GM19328 (cell line): Measurements from ENCODE around the gene PLIN4.

Source experiments
- ATAC-seq: cut with Tn5 transposase; IDR thresholded peaks from one replicate; pipeline ENCODE4 v1.9.1; 2021; ENCODE audit warnings: mild to moderate bottlenecking, moderate library complexity; ENCODE audit not compliant: unreplicated experiment

PLIN4 gene

DNA sequence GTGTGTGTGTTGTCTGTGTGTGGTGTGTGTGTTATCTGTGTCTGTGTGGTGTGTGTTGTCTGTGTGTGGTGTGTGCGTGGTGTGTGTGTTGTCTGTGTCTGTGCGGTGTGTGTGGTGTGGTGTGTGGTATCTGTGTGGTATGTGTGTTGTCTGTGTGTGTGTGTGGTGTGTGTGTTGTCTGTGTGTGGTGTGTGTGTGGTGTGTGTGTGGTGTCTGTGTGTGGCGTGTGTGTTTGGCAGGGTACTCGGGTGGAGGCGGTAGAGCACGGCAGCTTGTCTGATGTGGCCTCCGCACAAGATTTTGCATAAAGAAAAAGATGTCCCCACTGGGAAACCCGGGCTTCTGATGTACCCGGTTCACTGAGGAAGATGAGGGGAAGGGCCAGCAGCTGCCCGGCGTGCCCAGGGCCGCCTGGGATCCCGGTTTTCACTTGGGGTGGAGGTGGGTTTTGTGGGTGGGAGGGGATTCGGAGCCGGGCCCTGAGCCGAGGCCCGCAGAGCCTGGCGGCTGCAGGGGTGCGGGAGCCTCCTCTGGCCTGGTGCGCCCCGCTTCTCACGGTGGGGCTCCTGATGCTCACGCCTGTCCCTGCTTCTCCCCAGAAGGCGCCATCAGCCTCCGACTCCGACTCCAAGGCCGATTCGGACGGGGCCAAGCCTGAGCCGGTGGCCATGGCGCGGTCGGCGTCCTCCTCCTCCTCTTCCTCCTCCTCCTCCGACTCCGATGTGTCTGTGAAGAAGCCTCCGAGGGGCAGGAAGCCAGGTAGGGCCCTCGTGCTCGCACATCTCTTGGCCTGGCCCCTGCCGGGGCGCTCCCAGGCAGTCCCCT is 25.0 kb downstream of the PLIN4 start:
- ATAC-seq, result no peak

DNA sequence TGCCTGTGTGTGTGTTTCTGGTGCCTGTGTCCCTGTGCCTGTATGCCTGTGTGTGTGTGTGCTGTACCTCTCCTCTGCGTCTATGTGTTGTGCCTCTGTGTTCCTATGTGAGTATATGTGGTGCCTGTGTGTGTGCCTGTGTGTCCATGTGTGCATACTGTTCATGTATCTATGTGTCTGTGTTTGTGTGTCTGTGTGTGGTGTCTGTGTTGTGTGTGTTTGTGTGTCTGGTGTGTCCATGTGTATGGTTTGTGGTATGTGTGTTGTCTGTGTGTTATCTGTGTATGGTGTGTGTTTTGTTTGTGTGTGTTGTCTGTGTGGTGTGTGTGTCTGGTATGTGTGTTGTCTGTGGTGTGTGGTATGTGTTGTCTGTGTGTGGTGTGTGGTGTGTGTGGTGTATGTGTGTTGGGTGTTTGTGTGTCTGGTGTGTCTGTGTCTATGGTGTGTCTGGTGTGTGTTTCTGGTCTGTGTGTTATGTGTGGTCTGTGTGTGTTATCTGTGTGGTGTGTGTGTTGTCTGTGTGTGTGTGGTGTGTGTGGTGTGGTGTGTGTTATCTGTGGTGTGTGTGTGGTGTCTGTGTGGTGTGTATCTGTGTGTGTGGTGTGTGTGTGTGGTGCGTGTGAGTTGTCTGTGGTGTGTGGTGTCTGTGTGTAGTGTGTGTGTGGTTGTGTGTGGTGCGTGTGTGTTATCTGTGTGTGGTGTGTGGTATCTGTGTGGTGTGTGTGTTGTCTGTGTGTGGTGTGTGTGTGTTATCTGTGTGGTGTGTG is 25.8 kb downstream of the PLIN4 start:
- no peak for ATAC-seq

DNA sequence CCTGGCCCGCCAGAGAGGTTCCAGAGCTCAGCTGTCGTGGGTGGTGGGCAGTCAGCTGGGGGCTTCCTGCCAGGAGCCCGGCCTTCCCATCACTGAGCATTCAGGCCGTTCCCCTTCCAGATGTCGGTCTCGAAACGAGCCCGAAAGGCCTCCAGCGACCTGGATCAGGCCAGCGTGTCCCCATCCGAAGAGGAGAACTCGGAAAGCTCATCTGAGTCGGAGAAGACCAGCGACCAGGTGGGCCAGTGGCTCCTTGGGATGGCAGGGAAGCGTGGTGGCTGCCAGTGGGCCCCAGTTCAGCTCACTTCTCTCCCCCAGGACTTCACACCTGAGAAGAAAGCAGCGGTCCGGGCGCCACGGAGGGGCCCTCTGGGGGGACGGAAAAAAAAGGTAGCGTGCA is 26.8 kb downstream of the PLIN4 start:
- ATAC-seq, result no peak

DNA sequence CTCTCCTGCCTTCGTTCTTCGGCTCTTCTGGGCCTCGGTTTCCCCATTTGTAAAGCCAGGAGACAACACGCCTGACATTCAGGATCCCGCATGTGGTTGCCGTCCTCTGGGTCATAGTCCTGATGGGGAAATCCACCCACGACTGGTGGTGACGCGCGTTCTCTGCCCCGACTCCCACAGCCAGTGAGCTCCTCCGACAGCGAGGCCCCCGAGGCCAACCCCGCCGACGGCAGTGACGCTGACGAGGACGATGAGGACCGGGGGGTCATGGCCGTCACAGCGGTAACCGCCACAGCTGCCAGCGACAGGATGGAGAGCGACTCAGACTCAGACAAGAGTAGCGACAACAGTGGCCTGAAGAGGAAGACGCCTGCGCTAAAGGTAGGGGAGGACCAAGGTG is 29.8 kb downstream of the PLIN4 start:
- no peak for ATAC-seq

DNA sequence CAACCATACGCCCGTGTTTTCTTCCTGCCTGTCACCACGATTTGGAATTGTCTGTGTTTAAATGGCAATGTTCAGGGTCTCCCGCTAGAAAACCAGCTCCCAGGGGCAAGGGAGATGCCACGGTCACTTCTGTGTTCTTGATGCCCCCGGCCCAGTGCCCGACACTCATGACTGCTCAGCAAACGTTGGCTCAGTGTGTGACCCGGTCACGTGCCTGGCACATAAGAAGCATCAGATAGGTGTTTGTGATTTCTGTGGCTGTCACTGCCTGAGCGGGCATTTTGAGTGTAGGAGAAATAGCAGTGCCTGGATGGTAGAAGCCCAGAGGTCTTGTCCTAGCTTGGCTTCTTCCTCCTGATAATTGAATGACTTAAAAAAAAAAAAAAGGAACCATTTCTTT is 30.7 kb downstream of the PLIN4 start:
- no peak for ATAC-seq

DNA sequence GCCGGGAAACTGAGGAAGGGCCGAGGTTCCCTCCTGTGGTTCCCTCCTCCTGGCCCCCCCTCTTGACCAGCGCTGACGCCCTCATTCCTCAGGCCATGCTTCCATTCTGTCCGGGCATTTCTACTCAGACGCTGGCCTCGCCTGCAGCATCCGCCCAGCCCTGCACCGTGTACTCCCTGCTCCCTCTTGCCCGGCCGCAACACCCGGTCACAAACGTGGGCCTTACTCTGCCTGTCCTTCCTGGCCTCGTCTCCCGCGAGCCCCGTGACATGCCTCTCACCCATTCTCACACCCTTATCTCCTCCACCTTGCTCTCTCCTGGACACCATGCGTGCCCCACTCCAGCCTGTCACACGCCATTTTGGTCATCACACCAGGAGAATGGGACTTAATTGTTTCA is 34.9 kb downstream of the PLIN4 start:
- no peak for ATAC-seq

DNA sequence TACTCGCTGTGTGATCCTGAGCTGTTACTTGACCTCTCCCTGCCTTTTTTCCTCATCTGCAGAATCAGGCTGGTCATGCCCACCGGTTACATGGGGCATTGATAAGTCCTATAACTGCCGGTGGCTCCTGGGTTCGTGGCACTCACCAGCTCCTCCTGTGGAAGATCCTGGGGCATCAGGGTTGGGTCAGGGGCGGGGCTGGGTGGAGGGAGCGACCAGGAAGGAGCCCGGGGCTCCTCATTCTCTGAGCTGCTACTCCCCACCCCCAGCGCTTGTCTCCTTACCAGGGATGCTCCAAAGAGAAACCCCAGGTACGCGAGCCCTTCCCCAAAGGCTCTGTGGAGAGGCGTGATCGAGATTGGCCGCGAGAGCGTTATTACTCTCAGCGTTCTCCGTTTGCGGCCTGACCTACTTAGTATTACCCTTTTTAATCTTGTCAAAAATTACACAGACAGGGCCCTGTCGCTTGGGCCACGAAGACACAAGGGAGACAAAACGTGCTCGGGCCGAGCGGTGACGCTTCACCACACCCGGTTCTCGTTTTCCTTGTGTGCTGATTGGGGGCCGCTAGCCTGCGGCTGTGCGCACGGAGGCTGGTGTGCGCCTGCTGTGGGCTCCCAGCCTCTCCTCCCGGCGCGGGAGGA is 35.4 kb downstream of the PLIN4 start:
- ATAC-seq, result no peak

DNA sequence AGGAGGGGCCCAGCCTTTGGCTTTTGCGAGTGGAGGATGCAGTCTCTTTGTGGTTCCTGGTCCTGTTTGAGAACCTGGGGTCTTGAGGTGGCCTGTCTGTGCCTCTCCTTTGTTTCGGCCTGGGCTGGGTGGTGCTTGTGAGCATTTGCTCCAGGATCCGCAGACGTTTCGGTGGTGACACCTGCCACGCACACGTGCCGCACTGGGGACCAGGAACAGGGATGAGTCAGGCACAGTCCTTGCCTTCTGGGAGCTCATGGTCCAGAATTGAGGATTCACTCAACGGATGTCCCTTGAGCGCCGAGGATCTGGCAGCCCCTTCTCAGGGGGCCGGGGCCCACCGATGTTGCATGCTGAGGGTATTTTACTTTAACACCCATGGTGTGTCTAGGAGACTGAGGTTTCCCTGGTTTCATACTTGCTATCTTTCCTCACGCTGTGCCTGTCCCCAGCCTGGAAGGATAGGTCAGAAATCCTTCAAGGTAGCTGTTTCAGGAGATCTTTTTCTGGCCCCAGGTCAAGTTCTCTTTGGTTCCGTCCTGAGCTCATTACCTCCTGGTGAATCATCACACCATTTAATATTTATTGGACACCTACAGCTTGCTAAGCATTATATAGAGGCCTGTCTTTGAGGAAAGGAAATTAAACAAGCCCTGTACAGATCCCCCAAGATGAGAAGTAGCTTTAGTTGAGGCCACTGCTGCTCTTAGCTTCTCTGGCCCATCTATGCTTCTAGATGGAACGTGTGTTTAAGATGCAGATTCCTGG is 41.1 kb downstream of the PLIN4 start:
- ATAC-seq, result no peak

DNA sequence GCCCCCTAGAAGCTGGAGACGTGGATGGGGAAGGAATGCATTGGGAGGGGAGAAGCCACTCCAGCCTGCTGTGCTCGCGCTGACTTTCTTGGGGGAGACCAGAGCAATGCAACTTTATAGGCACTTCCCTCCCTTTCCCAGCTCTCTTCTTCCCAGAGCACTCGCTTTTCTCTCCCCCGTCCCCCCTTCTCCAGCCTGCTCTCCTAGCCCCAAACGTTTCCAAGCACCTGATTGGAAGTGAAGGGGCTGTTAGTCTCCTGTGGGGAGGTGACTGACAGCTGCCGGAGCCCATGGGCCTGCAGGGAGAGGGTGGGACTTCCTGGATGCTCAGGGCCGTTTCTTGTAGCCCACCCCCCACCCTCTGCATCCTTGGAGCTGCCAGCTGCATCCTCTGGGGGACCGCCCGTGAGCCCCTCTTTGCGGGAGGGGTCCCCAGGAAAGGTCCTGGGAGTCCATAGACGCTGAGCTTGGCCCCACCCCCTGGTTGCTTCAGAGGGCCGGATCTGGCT is 43.7 kb downstream of the PLIN4 start:
- no peak for ATAC-seq

DNA sequence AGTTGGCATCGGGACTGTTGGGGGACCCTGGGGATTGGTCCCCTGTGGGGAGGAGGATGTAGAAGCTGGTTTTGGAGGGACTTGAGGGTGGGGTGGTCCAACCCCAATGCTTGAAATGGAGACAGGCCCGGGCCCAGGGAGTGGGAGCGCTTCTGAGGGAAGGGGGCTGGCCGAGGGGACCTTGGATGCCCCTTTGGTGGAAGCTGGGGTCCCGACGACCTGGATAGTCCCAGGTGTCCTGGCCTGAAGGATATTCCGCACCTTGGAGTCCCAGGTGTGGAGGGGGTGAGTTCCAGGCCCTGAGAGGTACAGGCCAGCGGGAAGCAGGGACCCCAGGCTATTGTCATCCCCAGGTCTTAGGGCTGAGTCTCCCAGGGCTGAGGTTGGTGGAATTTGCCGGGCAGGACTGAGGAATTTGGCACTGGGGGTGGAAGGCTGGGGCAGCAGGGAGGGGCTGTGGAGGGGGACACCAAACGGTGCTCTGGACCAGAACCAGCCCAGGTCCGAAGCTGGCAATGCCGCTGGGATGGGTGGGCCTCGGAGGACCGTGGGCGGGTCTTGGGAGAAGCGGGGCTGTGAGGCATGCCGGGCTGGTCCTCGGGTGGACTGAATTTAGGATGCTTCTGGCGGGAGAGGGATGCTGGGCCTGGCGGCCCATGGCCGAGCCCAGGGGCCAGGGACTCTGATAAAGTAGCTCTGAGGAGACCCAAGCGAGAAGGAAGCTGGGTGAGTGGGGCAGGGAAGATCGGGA is 44.3 kb downstream of the PLIN4 start:
- ATAC-seq, result no peak

DNA sequence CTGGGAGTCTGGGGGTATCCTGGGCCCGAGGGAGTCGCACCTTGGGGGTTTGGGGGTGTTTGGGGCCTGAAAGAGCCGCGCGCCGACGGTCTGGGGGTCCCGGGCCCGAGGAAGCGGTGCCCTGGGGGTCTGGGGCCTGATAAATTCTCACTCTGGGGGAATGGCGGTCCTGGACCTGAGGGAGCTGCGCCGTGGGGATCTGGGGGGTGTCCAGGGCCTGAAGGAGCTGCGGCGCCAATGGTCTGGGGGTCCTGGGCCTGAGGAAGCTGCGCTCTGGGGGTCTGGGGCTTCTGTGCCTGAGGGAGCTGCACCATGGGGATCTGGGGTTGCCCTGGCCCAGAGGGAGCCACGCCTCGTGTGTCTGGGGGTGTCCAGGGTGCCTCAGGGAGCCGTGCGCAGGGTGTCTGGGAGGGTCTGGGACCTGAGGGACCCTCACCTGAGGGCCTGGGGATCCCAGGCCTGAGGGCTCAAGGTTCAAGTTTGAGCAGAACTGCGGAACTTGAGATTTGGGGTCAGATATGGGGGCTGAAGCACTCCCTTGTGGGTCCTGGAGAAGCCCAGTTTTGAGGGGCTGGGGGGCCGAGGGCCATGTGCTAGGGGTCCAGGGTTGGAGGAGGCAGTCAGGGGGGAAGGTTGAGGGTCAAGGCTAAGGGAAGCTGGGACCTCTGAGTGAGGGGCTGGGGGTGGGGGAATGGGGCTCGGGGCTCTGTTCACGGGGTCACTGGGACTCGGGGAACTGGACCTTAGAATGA is 45.1 kb downstream of the PLIN4 start:
- ATAC-seq, result no peak

DNA sequence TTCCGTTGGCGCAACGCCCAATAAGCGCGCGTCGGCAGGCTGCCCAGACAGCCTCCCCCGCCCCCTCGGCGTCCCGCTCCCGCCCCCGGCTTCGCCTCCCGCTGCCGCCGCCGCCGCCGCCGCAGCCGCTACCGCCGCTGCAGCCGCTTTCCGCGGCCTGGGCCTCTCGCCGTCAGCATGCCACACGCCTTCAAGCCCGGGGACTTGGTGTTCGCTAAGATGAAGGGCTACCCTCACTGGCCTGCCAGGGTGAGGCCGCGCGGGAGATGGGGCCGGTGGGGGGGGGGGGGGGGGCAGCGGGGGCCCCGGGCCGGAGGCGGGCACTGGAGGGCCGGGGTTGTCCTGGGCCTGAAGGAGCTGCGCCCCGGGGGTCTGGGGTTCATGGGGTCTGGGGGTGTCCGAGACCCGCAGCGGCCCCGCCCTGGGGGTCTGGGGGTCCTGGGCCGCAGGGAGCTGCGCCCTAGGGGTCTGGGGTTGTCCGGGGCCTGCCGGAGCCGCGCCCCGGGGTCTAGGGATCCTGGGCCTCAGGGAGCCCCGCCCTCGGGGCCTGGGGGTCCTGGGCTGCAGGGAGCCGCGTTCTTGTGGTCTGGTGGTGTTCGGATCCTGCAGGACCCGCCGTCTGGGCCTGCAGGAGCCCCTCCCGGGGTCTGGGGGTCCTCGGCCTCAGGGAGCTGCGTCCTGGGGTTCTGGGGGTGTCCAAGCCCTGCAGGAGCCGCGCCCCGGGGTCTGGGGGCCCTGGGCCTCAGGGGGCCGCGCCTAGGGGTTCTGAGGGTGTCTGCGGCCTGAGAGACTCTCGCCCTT is 45.9 kb downstream of the PLIN4 start, which contains the start of gene HDGFL2:
TSS of gene HDGFL2 (plus strand) at position 124 of the 801 bp plus-strand sequence. CDS start at position 178, 54 bp downstream.
- peak; percentile 3 for ATAC-seq

DNA sequence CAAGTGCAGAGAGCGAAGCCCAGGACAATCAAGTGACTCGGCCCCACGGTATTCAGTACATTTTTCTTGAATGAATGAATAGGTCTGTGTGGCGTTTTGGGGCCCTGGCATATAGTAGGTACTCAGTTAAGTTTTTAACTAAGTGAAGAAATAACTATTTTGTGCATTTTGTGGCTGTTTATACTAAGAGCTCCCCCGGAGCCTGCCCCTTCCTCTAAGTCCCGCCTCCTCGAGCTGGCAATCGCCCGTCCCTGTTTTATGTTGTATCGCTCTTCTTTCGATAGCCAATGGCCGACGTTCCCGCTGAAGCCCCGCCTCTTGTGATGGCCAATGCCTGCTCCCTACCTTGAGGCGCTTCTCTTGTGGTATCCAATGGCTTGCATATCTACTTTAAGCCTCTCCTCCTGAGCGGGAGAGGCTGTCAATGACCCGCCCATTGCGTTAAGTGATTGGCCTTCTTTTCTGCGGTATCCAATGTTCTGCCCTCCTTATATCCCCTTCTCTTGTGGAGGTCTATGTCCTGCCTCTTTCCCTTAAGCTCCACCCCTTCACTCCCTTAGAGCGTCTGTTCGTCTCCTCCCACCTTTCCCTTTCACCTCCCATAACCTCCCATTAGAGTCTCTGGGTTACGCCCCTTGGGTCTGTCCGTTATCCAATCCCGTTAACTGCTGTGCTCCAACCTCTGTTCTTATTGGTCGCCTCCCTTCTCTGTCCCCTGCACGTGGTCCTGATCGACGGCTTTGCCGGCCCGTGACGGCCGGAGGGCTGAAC is 46.7 kb downstream of the PLIN4 start:
- ATAC-seq, result peak; percentile 92

DNA sequence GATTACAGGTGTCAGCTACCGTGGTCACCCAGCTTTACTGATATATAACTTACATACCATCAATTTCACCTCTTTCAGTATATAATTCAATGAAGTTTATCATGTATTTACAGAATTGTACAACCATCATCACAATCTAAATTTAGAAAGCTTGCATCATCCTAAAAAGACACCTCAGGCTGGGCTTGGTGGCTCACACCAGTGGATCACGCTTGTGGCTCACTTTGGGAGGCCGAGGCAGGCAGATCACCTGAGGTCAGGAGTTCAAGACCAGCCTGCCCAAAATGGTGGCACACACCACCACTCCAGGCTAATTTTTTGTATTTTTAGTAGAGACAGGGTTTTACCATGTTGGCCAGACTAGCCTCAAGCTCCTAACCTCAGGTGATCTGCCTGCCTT is 50.5 kb downstream of the PLIN4 start:
- no peak for ATAC-seq

DNA sequence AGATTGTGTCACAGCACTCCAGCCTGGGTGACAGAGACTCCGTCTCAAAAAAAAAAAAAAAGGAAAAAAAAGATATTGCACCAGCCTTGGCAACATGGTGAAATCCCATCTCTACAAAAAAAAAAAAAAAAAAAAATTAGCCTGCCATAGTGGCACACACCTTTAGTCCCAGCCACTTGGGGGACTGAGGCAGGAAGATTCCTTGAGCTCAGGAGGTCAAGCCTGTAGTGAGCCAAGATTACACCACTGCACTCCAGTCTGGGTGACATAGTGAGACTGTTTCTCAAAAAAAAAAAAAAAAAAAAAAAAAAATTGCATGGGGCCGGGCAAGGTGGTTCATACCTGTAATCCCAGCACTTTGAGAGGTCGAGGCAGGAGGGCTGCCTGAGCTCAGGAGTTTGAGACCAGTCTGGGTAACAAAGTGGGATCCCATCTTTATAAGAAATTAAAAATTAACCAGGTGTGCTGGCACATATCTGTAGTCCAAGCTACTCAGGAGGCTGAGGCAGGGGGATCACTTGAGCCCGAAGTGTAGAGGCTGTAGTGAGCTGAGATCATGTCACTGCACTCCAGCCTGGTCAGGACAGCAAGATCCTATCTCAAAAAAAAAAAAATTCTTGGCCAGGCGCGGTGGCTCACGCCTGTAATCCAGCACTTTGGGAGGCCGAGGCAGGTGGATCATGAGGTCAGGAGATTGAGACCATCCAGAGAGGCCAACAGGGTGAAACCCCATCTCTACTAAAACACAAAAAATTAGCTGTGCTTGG is 53.3 kb downstream of the PLIN4 start:
- no peak for ATAC-seq

DNA sequence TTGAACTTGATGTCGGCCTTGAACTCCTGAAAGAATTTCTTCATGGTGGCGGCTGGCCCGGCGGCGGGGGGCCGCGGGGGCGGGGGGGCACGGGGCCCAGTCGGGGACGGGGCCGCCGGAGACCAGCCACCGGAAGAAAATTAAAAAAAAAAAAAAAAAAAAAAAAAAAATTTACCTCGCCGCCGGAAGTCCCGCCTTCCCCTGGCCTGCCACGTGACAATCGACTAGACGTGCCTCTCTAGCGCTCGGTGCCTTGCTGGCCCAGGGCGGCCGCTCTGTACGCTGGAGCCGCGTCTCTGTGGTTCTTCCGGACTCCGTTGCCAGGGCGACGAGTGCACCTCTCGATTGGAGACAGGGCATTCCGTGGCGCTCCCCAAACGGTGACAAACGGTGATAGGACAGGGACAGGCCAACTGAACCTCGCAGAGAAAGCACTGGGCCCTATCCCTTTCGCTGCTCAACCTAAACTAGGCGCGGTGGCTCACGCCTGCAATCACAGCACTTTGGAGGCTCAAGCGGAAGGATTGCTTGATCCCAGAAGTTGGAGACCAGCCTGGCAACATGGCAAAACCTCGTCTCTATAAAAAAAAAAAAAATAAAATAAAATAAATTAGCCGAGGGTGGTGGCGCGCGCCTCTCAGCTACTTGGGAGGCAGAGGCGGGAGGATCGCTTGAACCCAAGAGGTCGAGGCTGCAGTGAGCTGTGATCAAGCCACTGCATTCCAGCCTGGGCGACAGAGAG is 60.5 kb downstream of the PLIN4 start, which contains the start of gene UBXN6:
TSS of gene UBXN6 (minus strand) at position 141 of the 742 bp plus-strand sequence. CDS start at position 44, 97 bp downstream.
- ATAC-seq, result peak; percentile 85
